ENCODE results near the gene IRX3. TPM values are rescaled to one million over a fixed set of nuclear protein-coding genes. Genes with fewer than 3 reads are reported as not detected.

The IRX3 gene
- total and polyA plus RNA-seq, 2 of the 8 experiments (the other 6 are each of a cell fraction or from before 2014, with no cell fraction given), result 0.50 to 1.6 TPM

- Histone ChIP-seq H4K5ac (ENCODE audit: insufficient read length, low read depth, low read length) (no peak overlapping the region), H2AFZ (ENCODE audit: low read length) (no peak overlapping the region), H3K4me3 (ENCODE audit: extremely low read depth in 1 of 4, insufficient read depth in 2 of 4, low read depth in 3 of 4, low read length in 4 of 4) (no peak overlapping the region), H2BK5ac (ENCODE audit: low read depth, low read length) (no peak overlapping the region), H3K23ac (ENCODE audit: insufficient read length) (no peak overlapping the region), H3K27ac (ENCODE audit: low read depth, low read length) (no peak overlapping the region), H3K56ac (replicated peaks; ENCODE audit: insufficient read length, low read depth, low read length) (no peak overlapping the region), H4K8ac (ENCODE audit: extremely low read depth, insufficient read depth, low read length) (no peak overlapping the region), H4K91ac (replicated peaks; ENCODE audit: insufficient read length, low read length) (no peak overlapping the region), H2AK5ac (ENCODE audit: low read depth, low read length) (no peak overlapping the region), H3K4me1 (replicated peaks in 1 of 4; ENCODE audit: control insufficient read depth in 3 of 4, insufficient read depth in 4 of 4, low read length in 3 of 4) (no peaks in the 10 kb centered on the region; a peak in 1 of 7 replicates), H3K27me3 (replicated peaks in 1 of 4; ENCODE audit: control insufficient read depth in 3 of 4, extremely low read depth in 1 of 4, insufficient read depth in 3 of 4, low read length in 3 of 4) (no peaks in the 10 kb centered on the region), H3K4me2 (ENCODE audit: insufficient read depth in 1 of 2, low read depth in 2 of 2, low read length in 2 of 2) (no peak overlapping the region), H3K14ac (ENCODE audit: insufficient read length) (no peak overlapping the region), H2BK15ac (ENCODE audit: low read length) (no peak overlapping the region), H3K18ac (ENCODE audit: extremely low read depth, low read length) (no peak overlapping the region), H3K79me1 (ENCODE audit: low read depth, low read length) (no peaks in the 10 kb centered on the region), H3K4ac (replicated peaks; ENCODE audit: insufficient read length, low read depth, low read length) (no peak overlapping the region), H3K9ac (replicated peaks in 1 of 4; ENCODE audit: extremely low read depth in 1 of 4, low read depth in 3 of 4, low read length in 3 of 4) (no peak overlapping the region), H3K9me3 (ENCODE audit: insufficient read depth in 2 of 2, low read depth in 1 of 2, low read length in 1 of 2) (no peaks in the 10 kb centered on the region), H3K36me3 (ENCODE audit: control insufficient read depth in 2 of 4, insufficient read depth in 4 of 4, low read length in 3 of 4) (no peaks in the 10 kb centered on the region), H3K79me2 (ENCODE audit: control insufficient read depth in 1 of 2, insufficient read depth in 2 of 2, low read length in 2 of 2) (no peaks in the 10 kb centered on the region), H3K23me2 (ENCODE audit: low read depth, low read length) (0 out of 2 replicates have a peak, but pooled peaks cover 3% of the 10 kb centered on the region), H2BK120ac (replicated peaks; ENCODE audit: low read depth, low read length) (no peak overlapping the region), H2BK12ac (ENCODE audit: low read depth, low read length) (no peak overlapping the region), H2BK20ac (ENCODE audit: low read length) (no peak overlapping the region), H4K20me1 (replicated peaks in 1 of 2; ENCODE audit: control insufficient read depth in 1 of 2, insufficient read depth in 2 of 2, low read length in 2 of 2) (peaks cover 0 to 1% of the 10 kb centered on the region in 2 experiments)
- no peak for DNase-seq (ENCODE audit: low read depth in 1 of 2, low spot score in 2 of 2)
- FAIRE-seq, result no peak
- no peak for TF ChIP-seq RXRA (IDR thresholded peaks at IDR 0.05; ENCODE audit: insufficient read depth, low read depth, low read length)
- no peak for TF ChIP-seq RFX5 (IDR thresholded peaks at IDR 0.05; ENCODE audit: borderline replicate concordance, low read depth, low read length)
- no peak for TF ChIP-seq SAP30 (IDR thresholded peaks at IDR 0.05; ENCODE audit: insufficient read depth, insufficient replicate concordance, low read length)
- TF ChIP-seq EGR1 (IDR thresholded peaks at IDR 0.05; ENCODE audit: borderline replicate concordance, low read depth, low read length), result no peak
- no peak for TF ChIP-seq SP1 (IDR thresholded peaks at IDR 0.05; ENCODE audit: low read depth, low read length)
- no peak for TF ChIP-seq CHD1 (IDR thresholded peaks at IDR 0.05; ENCODE audit: low read depth, low read length)
- no peak for TF ChIP-seq BRCA1 (IDR thresholded peaks at IDR 0.05; ENCODE audit: low read depth, low read length)
- no peak for TF ChIP-seq EP300 (IDR thresholded peaks at IDR 0.05; ENCODE audit: borderline replicate concordance in 1 of 2, low read depth in 2 of 2, low read length in 2 of 2)
- no peak for TF ChIP-seq POLR2A (IDR thresholded peaks at IDR 0.05; ENCODE audit: control extremely low read depth in 1 of 2, low read depth in 2 of 2, low read length in 2 of 2)
- no peak for TF ChIP-seq CTCF (IDR thresholded peaks at IDR 0.05; ENCODE audit: control extremely low read depth in 1 of 3, insufficient read depth in 1 of 3, low read depth in 1 of 3, low read length in 3 of 3)
- ChIA-PET POLR2A (ENCODE audit: partially characterized antibody) (interaction anchor here (0.6 kb wide), 1 partner anchor 595 kb away, joined by 3 read pairs; no protein-coding TSS in a partner anchor), CTCF (ENCODE audit: partially characterized antibody) (no interaction called here)
- 89% methylated on average over 6 of the region's 6 CpGs; no CpG with 5 or more reads in 1 of the 2 experiments for WGBS, 2 experiments (ENCODE audit: extremely low coverage in 1 of 2, insufficient coverage in 1 of 2, insufficient read length in 1 of 2, insufficient replicate concordance in 2 of 2, low coverage in 1 of 2, low lambda C conversion rate in 2 of 2, missing lambda C conversion rate in 1 of 2)
Measured at GRCh38 chr16:54243202-54243601, 43.4 kb downstream of the IRX3 start.

Measured in H1 (cell line).